GM23248 (cell line): ENCODE data around the gene NHS.

Experiments used
- EZH2 ChIP-seq: fragments of 200-600 bp; sonication (generic); IDR thresholded peaks from 2 replicates; pipeline ENCODE4 v1.6.1; 2018; ENCODE audit warnings: antibody characterized with exemption, mild to moderate bottlenecking; ENCODE audit not compliant: insufficient read depth, poor library complexity, severe bottlenecking
- EZH2phosphoT487 ChIP-seq: fragments of 200-600 bp; sonication (generic); IDR thresholded peaks from 2 replicates; pipeline ENCODE4 v1.6.1; 2018; ENCODE audit warnings: antibody characterized with exemption, moderate library complexity, mild to moderate bottlenecking, low read depth; ENCODE audit not compliant: insufficient read depth

DNA sequence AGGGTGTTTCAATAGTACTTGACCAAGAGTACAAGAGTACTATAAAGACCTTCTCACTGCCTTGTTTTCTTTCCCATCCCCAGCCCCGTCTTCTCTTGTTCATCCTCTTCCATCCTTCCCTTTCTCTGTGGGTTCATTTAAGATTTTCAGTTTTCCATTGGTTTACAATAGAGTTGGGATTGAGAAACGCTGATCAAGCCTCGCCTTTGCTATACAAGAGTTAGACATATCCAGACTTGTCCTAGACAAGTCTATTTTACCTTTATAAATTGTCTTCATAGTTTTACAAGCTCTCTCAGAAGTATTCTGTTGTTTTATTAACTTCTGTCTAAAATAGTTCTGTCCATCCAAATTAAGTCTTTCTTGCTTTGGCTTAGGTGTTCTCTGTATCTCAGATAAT lies 332.7 kb downstream of the NHS start:
- TF ChIP-seq EZH2 (no peak), EZH2phosphoT487 (no peak)
